Measurements from ENCODE around the gene TIMM29. TPM values are rescaled to one million over a fixed set of nuclear protein-coding genes. Genes with fewer than 3 reads are reported as not detected.
A peak's percentile ranks its signal among the peaks of the same experiment; 100 is the strongest.

Gene TIMM29
- polyA plus RNA-seq, 3 donors: 5.2 to 18.7 (median 14.1) TPM

DNA sequence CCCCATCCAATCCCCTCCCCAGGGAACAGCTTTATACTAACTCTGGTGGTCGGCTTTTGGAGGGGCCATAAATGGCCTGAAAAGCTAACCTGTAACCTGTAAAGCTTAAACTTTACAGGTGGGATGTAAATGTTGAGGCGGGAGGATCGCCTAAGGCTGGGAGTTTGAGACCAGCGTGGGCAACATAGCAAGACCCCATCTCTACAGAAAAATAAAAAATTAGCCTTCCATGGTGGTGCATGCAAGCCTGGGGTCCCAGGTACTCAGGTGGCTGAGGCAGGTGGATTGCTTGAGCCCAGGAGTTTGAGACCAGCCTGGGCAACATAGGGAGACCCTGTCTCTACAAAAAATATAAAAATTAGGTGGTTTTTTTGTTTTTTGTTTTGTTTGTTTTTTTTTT, 38.7 kb upstream of the TIMM29 start:
- no peak overlapping the region for H3K4me3 ChIP-seq (replicated peaks in 1 of 3; ENCODE audit: low read depth in 2 of 3, low read length in 3 of 3)
- H3K4me3 Mint-ChIP-seq: no peak overlapping the region
- H3K36me3 Mint-ChIP-seq: peaks cover 2 to 12% of the 10 kb centered on the region in 2 donors
- peaks cover 0 to 2% (median 0%) of the 10 kb centered on the region in 3 donors for H3K27me3 Mint-ChIP-seq (ENCODE audit: low read depth in 3 of 3)
- H3K79me2 ChIP-seq (ENCODE audit: insufficient read depth, low read length): peaks cover 23% of the 10 kb centered on the region
- H3K9me3 ChIP-seq (replicated peaks in 1 of 2; ENCODE audit: control insufficient read depth in 1 of 2, insufficient read depth in 1 of 2, low read length in 2 of 2): no peaks in the 10 kb centered on the region
- H3K36me3 ChIP-seq (replicated peaks in 1 of 2; ENCODE audit: control insufficient read depth in 1 of 2, insufficient read depth in 2 of 2, low read length in 2 of 2): no peaks in the 10 kb centered on the region
- no peak overlapping the region for H3K4me2 ChIP-seq (replicated peaks; ENCODE audit: extremely low read depth, low read length, poor library complexity, severe bottlenecking)
- H3K27ac ChIP-seq (ENCODE audit: low read depth in 1 of 2, low read length in 2 of 2): no peak overlapping the region
- H3K4me1 Mint-ChIP-seq: no peaks in the 10 kb centered on the region
- peaks cover 53% of the 10 kb centered on the region for H4K20me1 ChIP-seq (ENCODE audit: insufficient read depth, low read length)
- no peak overlapping the region for H3K9ac ChIP-seq (ENCODE audit: insufficient read depth, low read length, poor library complexity, severe bottlenecking)
- DNase-seq: no peak
- no CpG with 5 or more reads among the region's 4 CpGs for WGBS (ENCODE audit: insufficient coverage)
- H3K27ac Mint-ChIP-seq: no peak overlapping the region
- TF ChIP-seq, protein P1, sequence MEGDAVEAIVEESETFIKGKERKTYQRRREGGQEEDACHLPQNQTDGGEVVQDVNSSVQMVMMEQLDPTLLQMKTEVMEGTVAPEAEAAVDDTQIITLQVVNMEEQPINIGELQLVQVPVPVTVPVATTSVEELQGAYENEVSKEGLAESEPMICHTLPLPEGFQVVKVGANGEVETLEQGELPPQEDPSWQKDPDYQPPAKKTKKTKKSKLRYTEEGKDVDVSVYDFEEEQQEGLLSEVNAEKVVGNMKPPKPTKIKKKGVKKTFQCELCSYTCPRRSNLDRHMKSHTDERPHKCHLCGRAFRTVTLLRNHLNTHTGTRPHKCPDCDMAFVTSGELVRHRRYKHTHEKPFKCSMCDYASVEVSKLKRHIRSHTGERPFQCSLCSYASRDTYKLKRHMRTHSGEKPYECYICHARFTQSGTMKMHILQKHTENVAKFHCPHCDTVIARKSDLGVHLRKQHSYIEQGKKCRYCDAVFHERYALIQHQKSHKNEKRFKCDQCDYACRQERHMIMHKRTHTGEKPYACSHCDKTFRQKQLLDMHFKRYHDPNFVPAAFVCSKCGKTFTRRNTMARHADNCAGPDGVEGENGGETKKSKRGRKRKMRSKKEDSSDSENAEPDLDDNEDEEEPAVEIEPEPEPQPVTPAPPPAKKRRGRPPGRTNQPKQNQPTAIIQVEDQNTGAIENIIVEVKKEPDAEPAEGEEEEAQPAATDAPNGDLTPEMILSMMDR (IDR thresholded peaks at IDR 0.05): no peak
- no peaks in the 10 kb centered on the region for H3K27me3 ChIP-seq (ENCODE audit: control insufficient read depth in 2 of 2, insufficient read depth in 2 of 2, low read length in 2 of 2)
- H3K9me3 Mint-ChIP-seq: no peaks in the 10 kb centered on the region
- no peaks in the 10 kb centered on the region for H3K4me1 ChIP-seq (ENCODE audit: control insufficient read depth in 1 of 2, insufficient read depth in 2 of 2, low read length in 2 of 2)
- H2AFZ ChIP-seq (ENCODE audit: insufficient read depth, low read depth, low read length, poor library complexity, severe bottlenecking): no peak overlapping the region
- intact Hi-C loops (cut with micrococcal nuclease): no loop called here

DNA sequence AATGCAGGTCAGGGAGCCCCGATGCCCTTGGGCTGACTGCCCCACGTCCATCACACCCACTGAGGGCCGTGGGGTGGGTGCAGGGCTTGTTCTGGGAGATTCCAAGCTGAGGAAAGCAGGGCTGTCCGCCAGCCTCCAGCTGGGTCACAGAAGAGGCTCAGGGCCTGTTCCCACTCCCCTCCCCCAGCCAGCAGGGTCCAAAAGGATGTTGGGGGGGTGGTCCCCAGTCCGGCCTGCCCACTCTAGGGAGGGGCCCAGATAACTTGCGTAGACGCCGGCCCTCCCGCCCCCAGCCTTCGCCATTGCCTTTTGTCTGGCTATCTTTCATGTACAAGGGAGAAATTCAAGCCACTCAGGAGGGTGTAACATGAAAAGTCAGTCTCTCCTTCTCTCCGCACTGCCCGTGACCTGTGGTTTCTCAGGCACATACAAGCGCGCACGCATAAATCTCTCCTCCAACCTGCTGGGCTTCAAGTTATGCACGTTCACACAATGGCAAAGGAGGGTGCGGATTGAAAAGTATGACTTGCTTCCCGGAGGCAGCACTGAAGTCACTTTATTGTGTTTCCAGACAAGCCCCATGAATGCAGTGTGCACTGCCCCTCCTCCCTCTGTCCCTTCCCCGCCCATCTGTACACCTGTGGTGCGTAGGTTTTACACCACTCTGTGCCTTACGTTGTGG, 37.1 kb upstream of the TIMM29 start:
- H3K27me3 ChIP-seq (ENCODE audit: control insufficient read depth in 2 of 2, insufficient read depth in 2 of 2, low read length in 2 of 2): no peaks in the 10 kb centered on the region
- H3K27ac Mint-ChIP-seq: peak overlapping the region in 2 of 7 donors; percentile 2 to 43
- H4K20me1 ChIP-seq (ENCODE audit: insufficient read depth, low read length): peaks cover 55% of the 10 kb centered on the region
- H3K4me2 ChIP-seq (replicated peaks; ENCODE audit: extremely low read depth, low read length, poor library complexity, severe bottlenecking): no peak overlapping the region
- H3K4me3 ChIP-seq (replicated peaks in 1 of 3; ENCODE audit: low read depth in 2 of 3, low read length in 3 of 3): no peak overlapping the region
- TF ChIP-seq, protein P1 (IDR thresholded peaks at IDR 0.05): no peak
- no peaks in the 10 kb centered on the region for H3K36me3 ChIP-seq (replicated peaks in 1 of 2; ENCODE audit: control insufficient read depth in 1 of 2, insufficient read depth in 2 of 2, low read length in 2 of 2)
- H3K9ac ChIP-seq (ENCODE audit: insufficient read depth, low read length, poor library complexity, severe bottlenecking): no peak overlapping the region
- no peak overlapping the region for H3K4me3 Mint-ChIP-seq
- H3K9me3 Mint-ChIP-seq: no peaks in the 10 kb centered on the region
- WGBS (ENCODE audit: insufficient coverage): 94% methylated on average over 14 of the region's 21 CpGs
- no peak for DNase-seq
- peaks cover 2% of the 10 kb centered on the region for H3K4me1 Mint-ChIP-seq
- no peaks in the 10 kb centered on the region for H3K9me3 ChIP-seq (replicated peaks in 1 of 2; ENCODE audit: control insufficient read depth in 1 of 2, insufficient read depth in 1 of 2, low read length in 2 of 2)
- H2AFZ ChIP-seq (ENCODE audit: insufficient read depth, low read depth, low read length, poor library complexity, severe bottlenecking): no peak overlapping the region
- no peak overlapping the region for H3K27ac ChIP-seq (ENCODE audit: low read depth in 1 of 2, low read length in 2 of 2)
- H3K79me2 ChIP-seq (ENCODE audit: insufficient read depth, low read length): peaks cover 11% of the 10 kb centered on the region
- H3K36me3 Mint-ChIP-seq: peaks cover 2 to 13% of the 10 kb centered on the region in 2 donors
- peaks cover 1 to 2% of the 10 kb centered on the region in 2 donors for H3K4me1 ChIP-seq (ENCODE audit: control insufficient read depth in 1 of 2, insufficient read depth in 2 of 2, low read length in 2 of 2)
- intact Hi-C loops (cut with micrococcal nuclease): no loop called here
- H3K27me3 Mint-ChIP-seq (ENCODE audit: low read depth in 3 of 3): peaks cover 0 to 2% (median 0%) of the 10 kb centered on the region in 3 donors

Measured in CD14-positive monocyte (primary cell).